Heart right ventricle (tissue), 16 donors: Measurements from ENCODE around the gene PRSS12. TPM values are rescaled to one million over a fixed set of nuclear protein-coding genes. Genes with fewer than 3 reads are reported as not detected.

Source experiments
- ATAC-seq, 8 donors: fragments of 200-7000 bp; cut with Tn5 transposase; one replicate each; pipeline ENCODE4 v1.9.1; 2020; ENCODE audit warnings: mild to moderate bottlenecking in 8 of 8, moderate library complexity in 8 of 8, moderate number of reproducible peaks in 1 of 8
- DNase-seq, 2 donors: peaks; one replicate each; pipeline ENCODE4 v3.0.0-alpha.2; 2020
- H3K27ac ChIP-seq, 10 donors: fragments of 200-600 bp; sonication (generic) in 2 of 10; one replicate each; pipeline versions ENCODE4 v1.5.0 to v1.8.0; 2020 to 2022; ENCODE audit warnings: mild to moderate bottlenecking in 3 of 10
- H3K27me3 ChIP-seq, 7 donors: fragments of 200-600 bp; one replicate each; pipeline ENCODE4 v1.8.0; 2021 to 2022; ENCODE audit warnings: mild to moderate bottlenecking in 2 of 7
- H3K36me3 ChIP-seq, 9 donors: fragments of 200-600 bp; sonication (generic) in 1 of 9; one replicate each; pipeline versions ENCODE4 v1.5.0 to v1.8.0; 2020 to 2022; ENCODE audit warnings: mild to moderate bottlenecking in 2 of 9
- H3K4me1 ChIP-seq, 9 donors: fragments of 200-600 bp; sonication (generic) in 1 of 9; one replicate each; pipeline versions ENCODE4 v1.5.0 to v1.8.0; 2020 to 2022; ENCODE audit warnings: mild to moderate bottlenecking in 4 of 9
- H3K4me3 ChIP-seq, 10 donors: fragments of 200-600 bp; sonication (generic) in 2 of 10; one replicate each; pipeline versions ENCODE4 v1.5.0 to v1.8.0; 2020 to 2022; ENCODE audit warnings: mild to moderate bottlenecking in 7 of 10, moderate library complexity in 2 of 10
- H3K9me3 ChIP-seq, 11 donors: fragments of 200-600 bp in 10 of 11; sonication (generic) in 2 of 11; one replicate each; pipeline versions ENCODE4 v1.5.0 to v1.8.0; 2013 to 2022; ENCODE audit warnings: mild to moderate bottlenecking in 2 of 11, control low read depth in 1 of 11, moderate library complexity in 1 of 11
- CTCF ChIP-seq, 9 donors: fragments of 200-600 bp; sonication (generic) in 2 of 9; IDR thresholded peaks; one replicate each; pipeline versions ENCODE4 v1.5.0 to v1.8.0; 2021 to 2022; ENCODE audit warnings: antibody characterized with exemption in 9 of 9, mild to moderate bottlenecking in 5 of 9, moderate library complexity in 1 of 9
- WGBS, 2 donors: extraction: QIAGEN DNeasy Blood & Tissue Kit; methylation state at CpG; one replicate each; pipeline ENCODE4 v1.1.7; 2013; ENCODE audit warnings: inconsistent platforms in 1 of 2; 5-methylcytosine and 5-hydroxymethylcytosine counted together
- intact Hi-C, 10 donors: fragments of 100-400 bp; cut with DNase I; formaldehyde crosslinking; loops; one replicate each; pipeline versions ENCODE4 v1.11.1 to v1.14.2; 2022
- polyA plus RNA-seq, 2 donors: library from polyadenylated mRNA; stranded (reverse); fragments of 200-250 nt; gene quantifications; one replicate each; pipeline ENCODE4 v1.2.3, GENCODE V29; 2013
- total RNA-seq, 10 donors: library from RNA; stranded (reverse); fragmentation: NEBNext Ultra II Directional in 3 of 10; extraction: Animal tissue kit (Norgen Biotek cat#: 25700) in 3 of 10; gene quantifications; one replicate each; pipeline versions ENCODE4 v1.2.1 to v1.2.4, GENCODE V29; 2021 to 2023
- donor health status: Arrhythmogenic right ventricular cardiomyopathy.
- donor health status: ischemic (EF 13 %, LVEDD 7.1; RV severe dilation, severe dysfunction).
- donor health status: healthy with polysubstance abuse.
- donor health status: DM: no; HTN: yes; CAD: no.
- donor health status: DM: no; HTN: no; CAD: no.
- donor health status: ischemic (EF 25% LVEDD 6.9; RV normal size, moderate dysfunction).
- donor health status: ischemic (EF 25% LVEDD 5.7; RV mildly dilated, moderate dysfunction).
- donor health status: healthy.
- donor health status: DM: yes; HTN: yes; CAD: no.
- donor health status: Ischemic cardiomyopathy.
- donor health status: ischemic (EF 35%, LVEDD 5.7; RV mildly dilated, moderate dysfunction).
- donor health status: nonischemic (EF 11% LVEDD 7.7; RV severe dilation, severe dysfunction).
- donor health status: DM: yes; HTN: yes; CAD: no.
- donor health status: PGD.
- donor health status: ischemic (EF 29% LVEDD 5.4; RV normal size, mild dysfunction).
- donor health status: nonischemic (EF 23%, LVEDD 6.1; RV moderate dilation, normal function).

PRSS12 gene
- total and polyA plus RNA-seq, 12 donors = 0.03 to 0.47 TPM; not detected in 10

DNA sequence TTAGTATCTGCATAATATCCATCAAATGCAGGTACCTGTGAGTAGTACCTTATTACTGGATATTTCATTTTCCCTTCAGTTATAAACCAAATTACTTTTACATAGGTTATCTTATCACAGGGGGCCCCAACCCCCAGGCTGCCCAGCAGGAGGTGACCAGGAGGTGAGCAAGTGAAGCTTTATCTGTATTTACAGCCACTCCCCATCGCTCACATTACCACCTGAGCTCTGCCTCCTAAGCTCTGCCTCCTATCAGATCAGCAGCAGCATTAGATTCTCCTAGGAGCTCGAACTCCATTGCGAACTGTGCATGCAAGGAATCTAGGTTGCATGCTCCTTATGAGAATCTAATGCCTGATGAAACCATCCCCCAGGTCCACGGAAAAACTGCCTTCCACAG is 6.3 kb downstream of the PRSS12 start:
- ATAC-seq (no peak), DNase-seq (no peak)
- H3K4me1 ChIP-seq = no peaks in the 10 kb centered on the region
- H3K9me3 ChIP-seq = no peaks in the 10 kb centered on the region
- no peak overlapping the region for H3K4me3 ChIP-seq
- WGBS, 2 donors = 71 to 77% methylated on average over 4 of the region's 4 CpGs
- no peak for TF ChIP-seq CTCF (IDR thresholded peaks at IDR 0.05)
- intact Hi-C loops = no loop called here
- peaks cover 0 to 46% (median 28%) of the 10 kb centered on the region in 7 donors for H3K27me3 ChIP-seq
- H3K27ac ChIP-seq = no peak overlapping the region
- no peaks in the 10 kb centered on the region for H3K36me3 ChIP-seq

- ATAC-seq (no peak), DNase-seq (no peak)
- no peak for TF ChIP-seq CTCF (IDR thresholded peaks at IDR 0.05)
- Histone ChIP-seq H3K4me3 (no peak overlapping the region), H3K27me3 (peaks cover 0 to 46% (median 22%) of the 10 kb centered on the region in 7 donors), H3K27ac (no peak overlapping the region), H3K36me3 (no peaks in the 10 kb centered on the region), H3K4me1 (no peaks in the 10 kb centered on the region), H3K9me3 (no peaks in the 10 kb centered on the region)
- intact Hi-C loops = no loop called here
- WGBS, 2 donors = 40 to 51% methylated on average over 1 of the region's 1 CpG
These were observed 7.0 kb downstream of the PRSS12 start for GRCh38 chr4:118345813-118346212.

GRCh38 chr4:118344801-118345200 is 8.0 kb downstream of the PRSS12 start:
- intact Hi-C loops = no loop called here
- DNase-seq = no peak
- Histone ChIP-seq H3K36me3 (no peaks in the 10 kb centered on the region), H3K4me1 (no peaks in the 10 kb centered on the region), H3K27ac (no peak overlapping the region), H3K27me3 (peaks cover 0 to 39% (median 13%) of the 10 kb centered on the region in 7 donors), H3K4me3 (no peak overlapping the region), H3K9me3 (no peaks in the 10 kb centered on the region)
- TF ChIP-seq CTCF (IDR thresholded peaks at IDR 0.05) = no peak
- no peak for ATAC-seq

DNA sequence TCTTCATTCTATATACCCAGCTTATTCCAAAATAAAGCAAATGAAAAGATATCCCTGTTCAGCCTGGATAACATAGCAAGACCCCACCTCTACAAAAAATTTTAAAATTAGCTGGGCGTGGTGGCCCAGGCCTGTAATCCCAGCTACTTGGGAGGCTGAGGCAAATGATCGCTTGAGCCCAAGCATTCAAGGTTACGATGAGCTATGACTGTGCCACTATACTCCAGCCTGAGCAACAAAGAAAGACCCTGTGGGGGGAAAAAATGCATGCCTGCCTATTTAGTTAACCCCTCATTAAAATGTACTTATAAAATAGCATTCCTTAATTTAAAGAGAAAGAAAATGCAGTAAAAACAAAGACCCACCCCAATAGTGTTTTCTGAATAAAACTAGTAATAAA is 9.3 kb downstream of the PRSS12 start:
- intact Hi-C loops = no loop called here
- Histone ChIP-seq H3K4me1 (no peaks in the 10 kb centered on the region), H3K4me3 (no peak overlapping the region), H3K9me3 (no peaks in the 10 kb centered on the region), H3K36me3 (no peaks in the 10 kb centered on the region), H3K27ac (no peak overlapping the region), H3K27me3 (peaks cover 0 to 29% (median 12%) of the 10 kb centered on the region in 7 donors)
- no peak for TF ChIP-seq CTCF (IDR thresholded peaks at IDR 0.05)
- ATAC-seq (no peak), DNase-seq (no peak)
- WGBS, 2 donors = 91 to 94% methylated on average over 3 of the region's 3 CpGs

GRCh38 chr4:118340109-118340508 is 12.7 kb downstream of the PRSS12 start:
- no peak for DNase-seq
- WGBS, 2 donors = 80% methylated on average over 2 of the region's 2 CpGs
- no peaks in the 10 kb centered on the region for H3K36me3 ChIP-seq
- no peak for TF ChIP-seq CTCF (IDR thresholded peaks at IDR 0.05)
- intact Hi-C loops = no loop called here
- no peak for ATAC-seq
- peaks cover 0 to 7% (median 4%) of the 10 kb centered on the region in 7 donors for H3K27me3 ChIP-seq
- H3K4me1 ChIP-seq = no peaks in the 10 kb centered on the region
- H3K4me3 ChIP-seq = no peak overlapping the region
- no peak overlapping the region for H3K27ac ChIP-seq
- H3K9me3 ChIP-seq = no peaks in the 10 kb centered on the region
